ENCODE results near the gene SLC35F3.

- TF ChIP-seq, protein P1, sequence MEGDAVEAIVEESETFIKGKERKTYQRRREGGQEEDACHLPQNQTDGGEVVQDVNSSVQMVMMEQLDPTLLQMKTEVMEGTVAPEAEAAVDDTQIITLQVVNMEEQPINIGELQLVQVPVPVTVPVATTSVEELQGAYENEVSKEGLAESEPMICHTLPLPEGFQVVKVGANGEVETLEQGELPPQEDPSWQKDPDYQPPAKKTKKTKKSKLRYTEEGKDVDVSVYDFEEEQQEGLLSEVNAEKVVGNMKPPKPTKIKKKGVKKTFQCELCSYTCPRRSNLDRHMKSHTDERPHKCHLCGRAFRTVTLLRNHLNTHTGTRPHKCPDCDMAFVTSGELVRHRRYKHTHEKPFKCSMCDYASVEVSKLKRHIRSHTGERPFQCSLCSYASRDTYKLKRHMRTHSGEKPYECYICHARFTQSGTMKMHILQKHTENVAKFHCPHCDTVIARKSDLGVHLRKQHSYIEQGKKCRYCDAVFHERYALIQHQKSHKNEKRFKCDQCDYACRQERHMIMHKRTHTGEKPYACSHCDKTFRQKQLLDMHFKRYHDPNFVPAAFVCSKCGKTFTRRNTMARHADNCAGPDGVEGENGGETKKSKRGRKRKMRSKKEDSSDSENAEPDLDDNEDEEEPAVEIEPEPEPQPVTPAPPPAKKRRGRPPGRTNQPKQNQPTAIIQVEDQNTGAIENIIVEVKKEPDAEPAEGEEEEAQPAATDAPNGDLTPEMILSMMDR (IDR thresholded peaks at IDR 0.05; ENCODE audit: insufficient read depth, low read depth, low read length): no peak
- no peak for TF ChIP-seq EZH2 (IDR thresholded peaks at IDR 0.05; ENCODE audit: insufficient read depth, low read length)
Measured at GRCh38 chr1:234091065-234091401, 186.6 kb downstream of the SLC35F3 start.

All from astrocyte (in vitro differentiated cells and primary cell).